GM18873 (cell line): ENCODE data around the gene SEC14L2.

Source experiments
- ATAC-seq: cut with Tn5 transposase; IDR thresholded peaks from one replicate; pipeline ENCODE4 v1.9.1; 2021; ENCODE audit warnings: mild to moderate bottlenecking, moderate library complexity, moderate number of reproducible peaks; ENCODE audit not compliant: unreplicated experiment, low FRiP score

The SEC14L2 gene

GRCh38 chr22:30373331-30374325 is 23.2 kb upstream of the SEC14L2 start:
- ATAC-seq, result no peak

- ATAC-seq, result no peak
These were observed 21.4 kb upstream of the SEC14L2 start for GRCh38 chr22:30375312-30375849.

- ATAC-seq, result no peak
These were observed 16.8 kb upstream of the SEC14L2 start for GRCh38 chr22:30380011-30380410.

- ATAC-seq, result no peak
These were observed 15.6 kb upstream of the SEC14L2 start for GRCh38 chr22:30381264-30381663.

GRCh38 chr22:30382340-30382739 is 14.5 kb upstream of the SEC14L2 start:
- ATAC-seq, result no peak

- no peak for ATAC-seq
These were observed 13.8 kb upstream of the SEC14L2 start for GRCh38 chr22:30383061-30383460.

- no peak for ATAC-seq
These were observed 10.9 kb upstream of the SEC14L2 start for GRCh38 chr22:30385942-30386341.

- no peak for ATAC-seq
These were observed 10.2 kb upstream of the SEC14L2 start for GRCh38 chr22:30386608-30386959.

GRCh38 chr22:30386960-30387827 is 9.6 kb upstream of the SEC14L2 start, which contains the start of gene RNF215:
Gene RNF215, minus strand, starts transcription at chr22:30387411. Its CDS starts 98 bp downstream, at chr22:30387313.
- no peak for ATAC-seq

GRCh38 chr22:30390974-30391691 is 5.7 kb upstream of the SEC14L2 start:
- ATAC-seq, result no peak

GRCh38 chr22:30392661-30393321 is 4.0 kb upstream of the SEC14L2 start:
- no peak for ATAC-seq

GRCh38 chr22:30393322-30393680 is 3.5 kb upstream of the SEC14L2 start:
- ATAC-seq, result no peak

- no peak for ATAC-seq
These were observed 2.9 kb upstream of the SEC14L2 start for GRCh38 chr22:30393885-30394284.

GRCh38 chr22:30397656-30398635 is 1.1 kb downstream of the SEC14L2 start:
- ATAC-seq, result no peak

GRCh38 chr22:30398685-30399680 is 2.2 kb downstream of the SEC14L2 start:
- no peak for ATAC-seq

- no peak for ATAC-seq
These were observed 2.9 kb downstream of the SEC14L2 start for GRCh38 chr22:30399718-30400117.

GRCh38 chr22:30400159-30400558 is 3.3 kb downstream of the SEC14L2 start:
- ATAC-seq, result no peak
